Tibial nerve (tissue), 4 donors: ENCODE data around the gene PRKCE.

Experiments used
- CTCF ChIP-seq, 5 experiments: fragments of 200-600 bp in 3 of 5; fragments of 450-650 bp in 2 of 5; sonication (generic) in 3 of 5; IDR thresholded peaks; one replicate each; pipeline ENCODE4 v1.5.1; 2016 to 2019; ENCODE audit warnings: antibody characterized with exemption in 5 of 5, mild to moderate bottlenecking in 3 of 5, moderate library complexity in 2 of 5
- EP300 ChIP-seq, 2 donors: sonication (generic); formaldehyde crosslinking; IDR thresholded peaks; one replicate each; pipeline ENCODE4 v1.6.1; 2017; ENCODE audit warnings: antibody characterized with exemption in 2 of 2, mild to moderate bottlenecking in 1 of 2
- POLR2A ChIP-seq, 2 donors: fragments of 450-650 bp; IDR thresholded peaks; one replicate each; pipeline ENCODE4 v1.6.1; 2017; ENCODE audit warnings: antibody characterized with exemption in 2 of 2, mild to moderate bottlenecking in 2 of 2, moderate library complexity in 2 of 2

- no peak for TF ChIP-seq POLR2A (IDR thresholded peaks at IDR 0.05)
- no peak for TF ChIP-seq CTCF (IDR thresholded peaks at IDR 0.05)
- peak in 1 of 2 donors; percentile 62 for TF ChIP-seq EP300 (IDR thresholded peaks at IDR 0.05)
Observed at GRCh38 chr2:46135958-46136357, 484.5 kb downstream of the PRKCE start.
